ENCODE measurements around the gene TCHH.
"Not testable (repeated sequence)": the region's sequence is repeated elsewhere in the genome, so short reads cannot be mapped to it uniquely, and the experiment has no call there.

The TCHH gene

GRCh38 chr1:152112101-152112884, 3.0 kb downstream of the TCHH start:
- peak; percentile 13 for DNase-seq

- peak; percentile 84 for DNase-seq
These were observed 3.7 kb downstream of the TCHH start for GRCh38 chr1:152111515-152111968.

- DNase-seq: no peak
These were observed 4.3 kb downstream of the TCHH start for GRCh38 chr1:152110860-152111514.

GRCh38 chr1:152110365-152110859, 4.8 kb downstream of the TCHH start:
- DNase-seq: no peak

- no peak for DNase-seq
These were observed 5.3 kb downstream of the TCHH start for GRCh38 chr1:152109998-152110294.

- DNase-seq: no peak
These were observed 5.8 kb downstream of the TCHH start for GRCh38 chr1:152109231-152109997.

- DNase-seq: no peak
These were observed 6.4 kb downstream of the TCHH start for GRCh38 chr1:152108882-152109222.

- no peak for DNase-seq
These were observed 7.0 kb downstream of the TCHH start for GRCh38 chr1:152107984-152108881.

GRCh38 chr1:152107031-152107983, 7.9 kb downstream of the TCHH start:
- no peak for DNase-seq

- no peak for DNase-seq
These were observed 10.4 kb downstream of the TCHH start for GRCh38 chr1:152104854-152105253.

GRCh38 chr1:152096931-152097330, 18.3 kb downstream of the TCHH start:
- DNase-seq: no peak

GRCh38 chr1:152089014-152089674, 26.1 kb downstream of the TCHH start, which contains the start of gene TCHHL1:
TCHHL1 (minus strand) TSS chr1:152089064; CDS start chr1:152088143, 921 bp downstream.
- no peak for DNase-seq

GRCh38 chr1:152086760-152087159, 28.5 kb downstream of the TCHH start:
- DNase-seq: no peak

- DNase-seq: no peak
These were observed 30.4 kb downstream of the TCHH start for GRCh38 chr1:152084853-152085252.

GRCh38 chr1:152081026-152081425, 34.2 kb downstream of the TCHH start:
- DNase-seq: not testable (repeated sequence)

- DNase-seq: not testable (repeated sequence)
These were observed 34.8 kb downstream of the TCHH start for GRCh38 chr1:152080494-152080893.

- DNase-seq: no peak
These were observed 36.3 kb downstream of the TCHH start for GRCh38 chr1:152078831-152079441.

- no peak for DNase-seq
These were observed 42.9 kb downstream of the TCHH start for GRCh38 chr1:152072311-152072710.

GRCh38 chr1:152071123-152071522, 44.1 kb downstream of the TCHH start:
- no peak for DNase-seq

- no peak for DNase-seq
These were observed 47.3 kb downstream of the TCHH start for GRCh38 chr1:152067929-152068328.
